Measurements from ENCODE around the gene FILIP1L. TPM values are rescaled to one million over a fixed set of nuclear protein-coding genes. Genes with fewer than 3 reads are reported as not detected.

Gene FILIP1L
- total and polyA plus RNA-seq, 2 of the 13 experiments (the other 11 are each of a cell fraction or from before 2014, with no cell fraction given) = 8.1 to 187 TPM

GRCh38 chr3:99817437-99818240, 296.7 kb downstream of the FILIP1L start, which contains the start of gene CMSS1 (continued):
- TF ChIP-seq ZSCAN5A (CRISPR knock-in tag; IDR thresholded peaks at IDR 0.05; ENCODE audit: borderline replicate concordance) (no peak; the same call in 1 of the 2 replicates), ZBTB33 (CRISPR knock-in tag; IDR thresholded peaks at IDR 0.05) (0 out of 2 replicates have a peak, but pooled peaks have one; percentile 6), E2F2 (CRISPR knock-in tag; IDR thresholded peaks at IDR 0.05; ENCODE audit: borderline replicate concordance) (no peak), ZNF225 (CRISPR knock-in tag; IDR thresholded peaks at IDR 0.05) (0 out of 2 replicates have a peak, but pooled peaks have one; percentile 42), MTF2 (CRISPR knock-in tag; IDR thresholded peaks at IDR 0.05; ENCODE audit: borderline replicate concordance) (peak; percentile 94), KLF13 (CRISPR knock-in tag; IDR thresholded peaks at IDR 0.05) (0 out of 2 replicates have a peak, but pooled peaks have one; percentile 32), BRF2 (CRISPR knock-in tag; IDR thresholded peaks at IDR 0.05) (no peak), ZNF207 (IDR thresholded peaks at IDR 0.05; ENCODE audit: borderline replicate concordance) (no peak), HOXA9 (CRISPR knock-in tag; IDR thresholded peaks at IDR 0.05; ENCODE audit: borderline replicate concordance) (no peak), ZNF572 (CRISPR knock-in tag; IDR thresholded peaks at IDR 0.05) (no peak), PAWR (CRISPR knock-in tag; IDR thresholded peaks at IDR 0.05; ENCODE audit: borderline replicate concordance) (0 out of 2 replicates have a peak, but pooled peaks have one; percentile 60), RBM22 (optimal IDR thresholded peaks at IDR 0.05; ENCODE audit: low read length) (no peak), ZBTB14 (CRISPR knock-in tag; IDR thresholded peaks at IDR 0.05) (peak; percentile 47), ZNF17 (CRISPR knock-in tag; IDR thresholded peaks at IDR 0.05) (no peak), FOXA3 (CRISPR knock-in tag; IDR thresholded peaks at IDR 0.05) (peak; percentile 33; the same call in 1 of the 2 replicates), ZNF3 (CRISPR knock-in tag; IDR thresholded peaks at IDR 0.05) (0 out of 2 replicates have a peak, but pooled peaks have one; percentile 30), ZNF550 (CRISPR knock-in tag; IDR thresholded peaks at IDR 0.05; ENCODE audit: borderline replicate concordance) (no peak)
- TF ChIP-seq, protein P1, sequence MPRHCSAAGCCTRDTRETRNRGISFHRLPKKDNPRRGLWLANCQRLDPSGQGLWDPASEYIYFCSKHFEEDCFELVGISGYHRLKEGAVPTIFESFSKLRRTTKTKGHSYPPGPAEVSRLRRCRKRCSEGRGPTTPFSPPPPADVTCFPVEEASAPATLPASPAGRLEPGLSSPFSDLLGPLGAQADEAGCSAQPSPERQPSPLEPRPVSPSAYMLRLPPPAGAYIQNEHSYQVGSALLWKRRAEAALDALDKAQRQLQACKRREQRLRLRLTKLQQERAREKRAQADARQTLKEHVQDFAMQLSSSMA (CRISPR knock-in tag; IDR thresholded peaks at IDR 0.05) = 0 out of 2 replicates have a peak, but pooled peaks have one; percentile 53
- TF ChIP-seq, protein P2, sequence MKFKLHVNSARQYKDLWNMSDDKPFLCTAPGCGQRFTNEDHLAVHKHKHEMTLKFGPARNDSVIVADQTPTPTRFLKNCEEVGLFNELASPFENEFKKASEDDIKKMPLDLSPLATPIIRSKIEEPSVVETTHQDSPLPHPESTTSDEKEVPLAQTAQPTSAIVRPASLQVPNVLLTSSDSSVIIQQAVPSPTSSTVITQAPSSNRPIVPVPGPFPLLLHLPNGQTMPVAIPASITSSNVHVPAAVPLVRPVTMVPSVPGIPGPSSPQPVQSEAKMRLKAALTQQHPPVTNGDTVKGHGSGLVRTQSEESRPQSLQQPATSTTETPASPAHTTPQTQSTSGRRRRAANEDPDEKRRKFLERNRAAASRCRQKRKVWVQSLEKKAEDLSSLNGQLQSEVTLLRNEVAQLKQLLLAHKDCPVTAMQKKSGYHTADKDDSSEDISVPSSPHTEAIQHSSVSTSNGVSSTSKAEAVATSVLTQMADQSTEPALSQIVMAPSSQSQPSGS (CRISPR knock-in tag; IDR thresholded peaks at IDR 0.05) = peak; percentile 97

All from HepG2 (cell line).